Nasal cavity respiratory epithelium epithelial cell of viscerocranial mucosa (primary cell): ENCODE measurements around the gene CPM. TPM values are rescaled to one million over a fixed set of nuclear protein-coding genes. Genes with fewer than 3 reads are reported as not detected.

ENCODE experiments used
- total RNA-seq: library from RNA; depleted of rRNA; stranded (reverse); fragments of >200 nt; gene quantifications from 2 replicates; pipeline ENCODE4 v1.2.3, GENCODE V29; 2014

CPM gene
- total RNA-seq, result 12.3 and 23.7 TPM in 2 replicates

GRCh38 chr12:68932961-68933893, at the start of gene CPM:
Gene CPM (minus strand): TSS chr12:68933171. CDS start chr12:68932837, 334 bp downstream.

GRCh38 chr12:68807576-68808387, 125.2 kb downstream of the CPM start, which contains the start of gene MDM2:
Gene MDM2 (plus strand): TSS chr12:68808177. CDS start chr12:68808478, 301 bp downstream.

Other genes with a start within 250 kb of the CPM start
- 40.7 and 45.1 TPM in 2 replicates for gene NUP107, start 246.2 kb downstream of the CPM start, total RNA-seq
- 1.7 and 4.6 TPM in 2 replicates for gene SLC35E3, start 187.0 kb downstream of the CPM start, total RNA-seq
- gene MDM2, start 125.0 kb downstream of the CPM start, total RNA-seq, result 216 and 316 TPM in 2 replicates